Measurements from ENCODE around the gene C14orf132. TPM values are rescaled to one million over a fixed set of nuclear protein-coding genes. Genes with fewer than 3 reads are reported as not detected.
"Not testable (repeated sequence)": the region's sequence is repeated elsewhere in the genome, so short reads cannot be mapped to it uniquely, and the experiment has no call there.

The C14orf132 gene
- total RNA-seq, 1 experiment from 2014 or later = 1.3 TPM

GRCh38 chr14:96073260-96074039 lies 34.3 kb downstream of the C14orf132 start:
- DNase-seq (ENCODE audit: low read depth); in situ Hi-C loops (cut with HindIII; ENCODE audit: low pct_unique_long_range_greater_than_20kb, low sequenced_read_pairs): not testable (repeated sequence)

GRCh38 chr14:96077983-96078624 lies 38.9 kb downstream of the C14orf132 start:
- in situ Hi-C loops (cut with HindIII; ENCODE audit: low pct_unique_long_range_greater_than_20kb, low sequenced_read_pairs) = no loop called here
- no peak for DNase-seq (ENCODE audit: low read depth)

- in situ Hi-C loops (cut with HindIII; ENCODE audit: low pct_unique_long_range_greater_than_20kb, low sequenced_read_pairs) = no loop called here
- DNase-seq (ENCODE audit: low read depth) = no peak
These were observed 39.5 kb downstream of the C14orf132 start for GRCh38 chr14:96078625-96079016.

- in situ Hi-C loops (cut with HindIII; ENCODE audit: low pct_unique_long_range_greater_than_20kb, low sequenced_read_pairs) = no loop called here
- DNase-seq (ENCODE audit: low read depth) = no peak
These were observed 39.9 kb downstream of the C14orf132 start for GRCh38 chr14:96079066-96079465.

- DNase-seq (ENCODE audit: low read depth) = no peak
- in situ Hi-C loops (cut with HindIII; ENCODE audit: low pct_unique_long_range_greater_than_20kb, low sequenced_read_pairs) = no loop called here
These were observed 41.4 kb downstream of the C14orf132 start for GRCh38 chr14:96080571-96080970.

- no peak for DNase-seq (ENCODE audit: low read depth)
- in situ Hi-C loops (cut with HindIII; ENCODE audit: low pct_unique_long_range_greater_than_20kb, low sequenced_read_pairs) = no loop called here
These were observed 42.1 kb downstream of the C14orf132 start for GRCh38 chr14:96081224-96081623.

- DNase-seq (ENCODE audit: low read depth) = no peak
- in situ Hi-C loops (cut with HindIII; ENCODE audit: low pct_unique_long_range_greater_than_20kb, low sequenced_read_pairs) = no loop called here
These were observed 42.7 kb downstream of the C14orf132 start for GRCh38 chr14:96081767-96082400.

GRCh38 chr14:96082420-96083300 lies 43.5 kb downstream of the C14orf132 start:
- in situ Hi-C loops (cut with HindIII; ENCODE audit: low pct_unique_long_range_greater_than_20kb, low sequenced_read_pairs) = no loop called here
- no peak for DNase-seq (ENCODE audit: low read depth)

- in situ Hi-C loops (cut with HindIII; ENCODE audit: low pct_unique_long_range_greater_than_20kb, low sequenced_read_pairs) = no loop called here
- DNase-seq (ENCODE audit: low read depth) = no peak
These were observed 44.6 kb downstream of the C14orf132 start for GRCh38 chr14:96083667-96084320.

- DNase-seq (ENCODE audit: low read depth) = no peak
- in situ Hi-C loops (cut with HindIII; ENCODE audit: low pct_unique_long_range_greater_than_20kb, low sequenced_read_pairs) = no loop called here
These were observed 45.6 kb downstream of the C14orf132 start for GRCh38 chr14:96084796-96085195.

GRCh38 chr14:96085369-96085768 lies 46.2 kb downstream of the C14orf132 start:
- DNase-seq (ENCODE audit: low read depth) = no peak
- in situ Hi-C loops (cut with HindIII; ENCODE audit: low pct_unique_long_range_greater_than_20kb, low sequenced_read_pairs) = no loop called here

GRCh38 chr14:96086032-96086431 lies 46.9 kb downstream of the C14orf132 start:
- in situ Hi-C loops (cut with HindIII; ENCODE audit: low pct_unique_long_range_greater_than_20kb, low sequenced_read_pairs) = no loop called here
- DNase-seq (ENCODE audit: low read depth) = no peak

- in situ Hi-C loops (cut with HindIII; ENCODE audit: low pct_unique_long_range_greater_than_20kb, low sequenced_read_pairs) = no loop called here
- no peak for DNase-seq (ENCODE audit: low read depth)
These were observed 47.5 kb downstream of the C14orf132 start for GRCh38 chr14:96086574-96087077.

GRCh38 chr14:96088074-96088473 lies 48.9 kb downstream of the C14orf132 start:
- in situ Hi-C loops (cut with HindIII; ENCODE audit: low pct_unique_long_range_greater_than_20kb, low sequenced_read_pairs) = no loop called here
- no peak for DNase-seq (ENCODE audit: low read depth)

- in situ Hi-C loops (cut with HindIII; ENCODE audit: low pct_unique_long_range_greater_than_20kb, low sequenced_read_pairs) = no loop called here
These were observed 49.3 kb downstream of the C14orf132 start for GRCh38 chr14:96088481-96088880.

GRCh38 chr14:96088911-96089310 lies 49.7 kb downstream of the C14orf132 start:
- in situ Hi-C loops (cut with HindIII; ENCODE audit: low pct_unique_long_range_greater_than_20kb, low sequenced_read_pairs) = no loop called here
- DNase-seq (ENCODE audit: low read depth) = no peak

More at GRCh38 chr14:96088481-96088880, 49.3 kb downstream of the C14orf132 start:
- no peak for DNase-seq (ENCODE audit: low read depth)

GRCh38 chr14:96089401-96089800 lies 50.2 kb downstream of the C14orf132 start:
- DNase-seq (ENCODE audit: low read depth) = no peak
- in situ Hi-C loops (cut with HindIII; ENCODE audit: low pct_unique_long_range_greater_than_20kb, low sequenced_read_pairs) = no loop called here
